Urinary bladder (tissue), 4 donors: Measurements from ENCODE around the gene XIRP1. TPM values are rescaled to one million over a fixed set of nuclear protein-coding genes. Genes with fewer than 3 reads are reported as not detected.

Experiments
- DNase-seq: peaks from one replicate; pipeline ENCODE4 v3.0.0-alpha.2; 2015; ENCODE audit errors: extremely low spot score
- H3K27ac ChIP-seq: one replicate; pipeline ENCODE4 v1.5.1; 2013; ENCODE audit warnings: low read depth, mild to moderate bottlenecking, moderate library complexity
- H3K36me3 ChIP-seq: one replicate; pipeline ENCODE4 v1.6.1; 2013; ENCODE audit warnings: mild to moderate bottlenecking, moderate library complexity; ENCODE audit not compliant: insufficient read depth
- H3K4me1 ChIP-seq: one replicate; pipeline ENCODE4 v1.6.1; 2013; ENCODE audit warnings: mild to moderate bottlenecking, moderate library complexity; ENCODE audit not compliant: insufficient read depth
- H3K4me3 ChIP-seq: one replicate; pipeline ENCODE4 v1.5.1; 2013; ENCODE audit warnings: low read depth, low read length
- WGBS: extraction: QIAGEN DNeasy Blood & Tissue Kit; methylation state at CpG from one replicate; pipeline ENCODE4 v1.1.7; 2013; 5-methylcytosine and 5-hydroxymethylcytosine counted together
- polyA plus RNA-seq: library from polyadenylated mRNA; stranded (reverse); fragments of 200-250 nt; gene quantifications from one replicate; pipeline ENCODE4 v1.2.3, GENCODE V29; 2013
- total RNA-seq: library from RNA; depleted of rRNA; stranded (reverse); fragments of >200 nt; gene quantifications from one replicate; pipeline ENCODE4 v1.2.3, GENCODE V29; 2014
- donor health status: healthy with polysubstance abuse.
- donor health status: healthy.

Gene XIRP1
- total and polyA plus RNA-seq, 2 donors = 0.03 to 1.1 TPM

DNA sequence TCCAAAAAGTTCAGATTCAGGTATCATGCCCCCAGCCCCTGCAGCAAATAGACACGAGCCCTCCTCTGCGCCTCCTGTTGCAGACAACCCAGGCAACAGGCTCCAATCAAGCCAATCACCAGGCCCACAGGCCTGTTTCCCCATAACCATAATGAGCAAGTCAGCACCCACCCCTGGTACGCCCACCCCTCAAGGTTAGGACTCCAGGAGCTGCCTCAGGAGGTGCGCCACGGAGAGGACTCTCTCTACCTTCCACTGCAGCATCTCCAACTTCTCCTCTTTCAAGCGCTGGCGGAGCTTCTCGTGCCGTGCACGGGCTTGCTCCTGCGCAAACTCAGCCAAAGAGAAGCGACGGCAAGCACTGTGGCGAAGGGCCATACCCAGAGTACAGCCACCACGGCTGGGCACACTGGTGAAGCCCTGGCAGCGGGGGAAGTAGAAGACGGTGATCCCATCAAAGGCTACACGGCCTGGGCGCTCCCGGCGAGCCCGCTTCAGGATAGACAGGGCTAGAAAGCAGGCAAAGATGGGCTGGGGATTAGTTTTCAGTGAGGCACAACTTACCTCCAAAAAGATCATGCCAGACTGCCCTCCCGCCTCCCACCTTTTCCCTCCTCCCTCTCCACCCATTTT, 47.5 kb downstream of the XIRP1 start:
- no peak overlapping the region for H3K27ac ChIP-seq
- H3K4me1 ChIP-seq = no peaks in the 10 kb centered on the region
- DNase-seq = no peak
- no peak overlapping the region for H3K4me3 ChIP-seq
- peaks cover 2% of the 10 kb centered on the region for H3K36me3 ChIP-seq
- 96% methylated on average over 23 of the region's 23 CpGs for WGBS

DNA sequence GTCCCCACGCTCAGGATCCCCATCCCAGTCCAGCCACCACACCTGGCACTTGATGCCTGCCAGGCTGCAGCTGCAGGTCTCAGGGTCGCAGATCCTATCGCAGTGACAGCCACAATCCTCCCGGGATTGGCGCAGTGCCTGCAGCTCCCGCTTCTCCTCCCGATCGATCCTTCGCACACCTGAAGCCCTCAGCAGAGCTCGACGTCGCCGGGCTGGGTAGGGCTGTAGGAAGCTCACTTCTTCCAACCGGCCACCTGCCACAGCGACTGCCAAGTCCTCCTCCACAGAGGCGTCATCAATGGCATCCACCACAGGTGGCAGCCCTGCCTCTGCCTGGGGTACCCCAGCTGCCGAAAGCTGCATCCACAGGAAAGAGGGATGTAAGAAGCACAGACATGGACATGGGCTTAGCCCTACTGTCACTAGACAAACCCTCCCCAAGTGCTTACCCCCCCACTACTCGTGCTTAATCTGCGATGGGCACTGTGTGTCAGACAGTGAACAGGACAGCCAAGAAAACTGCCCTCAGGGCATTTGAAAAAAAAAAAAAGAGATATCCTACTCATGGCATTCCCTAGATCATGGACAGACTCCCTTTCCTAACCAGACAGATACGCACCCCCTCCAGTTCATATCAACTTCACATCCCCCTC, 48.2 kb downstream of the XIRP1 start:
- Histone ChIP-seq H3K4me1 (no peaks in the 10 kb centered on the region), H3K36me3 (peaks cover 2% of the 10 kb centered on the region), H3K4me3 (no peak overlapping the region), H3K27ac (no peak overlapping the region)
- no peak for DNase-seq
- 87% methylated on average over 20 of the region's 20 CpGs for WGBS

DNA sequence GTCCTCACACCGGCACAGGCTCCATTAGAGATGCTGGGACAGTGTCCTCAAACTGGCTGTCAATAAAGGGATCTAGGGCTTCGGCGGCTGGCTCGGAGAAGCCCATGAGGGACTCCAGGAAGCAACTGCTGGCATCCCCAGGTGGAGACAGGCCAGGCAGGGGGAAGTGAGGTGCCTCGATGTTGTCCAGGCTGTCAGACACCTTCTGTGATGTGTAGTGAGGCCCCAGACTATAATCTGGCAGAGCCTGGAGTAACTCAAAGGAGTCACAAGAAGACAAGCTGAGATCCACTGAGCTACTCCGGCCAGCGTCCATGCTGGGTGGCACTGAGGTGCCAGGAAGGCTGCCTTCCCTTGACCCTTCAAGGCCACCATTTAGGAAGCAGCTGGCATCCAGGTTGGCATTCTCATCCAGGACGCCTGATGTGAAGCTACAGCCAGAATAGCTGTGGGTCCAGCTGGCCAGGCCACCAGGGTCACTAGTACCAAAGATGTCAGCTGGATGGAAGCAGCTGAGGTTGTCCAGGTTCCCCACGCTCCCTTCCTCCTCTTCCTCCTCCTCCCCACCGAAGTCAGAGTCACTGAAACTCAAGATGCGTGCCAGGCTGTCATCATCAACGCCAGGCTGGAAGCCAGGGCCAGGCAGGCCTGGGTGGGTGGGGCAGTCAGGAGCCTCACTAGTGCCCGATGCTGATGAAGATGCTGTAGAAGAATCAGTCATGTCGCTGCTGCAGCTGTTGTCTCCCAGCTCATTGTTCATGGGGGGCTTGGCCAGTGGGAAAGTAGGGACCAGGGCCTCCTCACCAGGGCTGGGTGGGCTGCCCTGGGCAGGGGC, 49.1 kb downstream of the XIRP1 start:
- Histone ChIP-seq H3K36me3 (peaks cover 2% of the 10 kb centered on the region), H3K27ac (no peak overlapping the region), H3K4me3 (no peak overlapping the region), H3K4me1 (no peaks in the 10 kb centered on the region)
- no peak for DNase-seq
- WGBS = 75% methylated on average over 14 of the region's 14 CpGs

- H3K4me3 ChIP-seq = no peak overlapping the region
- peak overlapping the region; percentile 78 for H3K27ac ChIP-seq
- H3K36me3 ChIP-seq = peaks cover 2% of the 10 kb centered on the region
- WGBS = 78% methylated on average over 5 of the region's 5 CpGs
- no peaks in the 10 kb centered on the region for H3K4me1 ChIP-seq
- no peak for DNase-seq
Observed at GRCh38 chr3:39142067-39142466, 50.3 kb downstream of the XIRP1 start.

DNA sequence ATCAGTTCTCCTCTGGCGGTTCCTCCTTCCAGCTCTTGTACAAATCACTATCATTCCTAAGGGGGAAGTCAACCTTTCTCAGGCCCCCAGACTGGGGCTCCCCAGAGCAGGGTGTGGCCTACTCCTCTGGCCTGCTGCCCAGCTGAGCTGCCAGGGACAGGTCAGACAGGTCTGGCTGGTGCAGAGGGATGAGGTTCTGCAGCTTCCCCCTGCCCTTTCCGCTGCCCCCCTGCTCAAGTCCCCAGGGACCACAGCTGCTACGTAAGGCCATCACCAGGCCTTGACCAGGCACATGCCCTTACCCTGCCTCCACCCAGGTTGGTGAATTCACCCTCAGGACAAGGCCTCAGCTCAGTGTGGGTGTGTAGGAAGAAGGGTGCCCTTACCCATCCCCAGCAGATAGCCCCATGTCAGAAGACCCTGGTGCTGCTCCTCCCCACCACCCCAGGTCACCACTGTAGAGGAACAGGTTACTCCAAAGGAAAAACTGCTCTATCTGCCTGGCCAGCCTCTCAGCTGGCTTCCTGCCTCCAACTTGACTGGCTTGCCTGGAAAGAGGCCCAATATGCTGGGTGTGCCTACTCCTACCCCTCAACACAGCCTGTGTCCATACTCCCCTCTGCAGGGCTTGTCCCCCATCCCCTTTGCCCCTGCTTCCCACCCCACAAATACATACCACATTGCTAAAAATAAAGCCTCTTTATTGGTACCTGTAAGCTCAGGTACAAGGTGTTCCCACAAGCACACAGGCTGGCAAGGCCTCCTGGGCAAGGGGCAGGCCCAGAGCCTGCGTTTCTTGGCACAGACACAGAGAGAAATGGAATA, 51.0 kb downstream of the XIRP1 start:
- H3K4me1 ChIP-seq = no peaks in the 10 kb centered on the region
- 41% methylated on average over 4 of the region's 4 CpGs for WGBS
- peaks cover 2% of the 10 kb centered on the region for H3K36me3 ChIP-seq
- H3K27ac ChIP-seq = peak overlapping the region; percentile 78
- no peak overlapping the region for H3K4me3 ChIP-seq
- DNase-seq = no peak

GRCh38 chr3:39140341-39140971, 51.9 kb downstream of the XIRP1 start:
- DNase-seq = no peak
- Histone ChIP-seq H3K4me3 (no peak overlapping the region), H3K27ac (no peak overlapping the region), H3K36me3 (peaks cover 2% of the 10 kb centered on the region), H3K4me1 (no peaks in the 10 kb centered on the region)
- 97% methylated on average over 2 of the region's 2 CpGs for WGBS

- H3K27ac ChIP-seq = no peak overlapping the region
- DNase-seq = no peak
Observed at GRCh38 chr3:39139442-39139841, 53.0 kb downstream of the XIRP1 start.

GRCh38 chr3:39138804-39139415, 53.5 kb downstream of the XIRP1 start:
- DNase-seq = no peak

More at GRCh38 chr3:39139442-39139841, 53.0 kb downstream of the XIRP1 start:
- Histone ChIP-seq H3K4me1 (no peaks in the 10 kb centered on the region), H3K36me3 (peaks cover 2% of the 10 kb centered on the region), H3K4me3 (no peak overlapping the region)
- 62% methylated on average over 2 of the region's 2 CpGs for WGBS

DNA sequence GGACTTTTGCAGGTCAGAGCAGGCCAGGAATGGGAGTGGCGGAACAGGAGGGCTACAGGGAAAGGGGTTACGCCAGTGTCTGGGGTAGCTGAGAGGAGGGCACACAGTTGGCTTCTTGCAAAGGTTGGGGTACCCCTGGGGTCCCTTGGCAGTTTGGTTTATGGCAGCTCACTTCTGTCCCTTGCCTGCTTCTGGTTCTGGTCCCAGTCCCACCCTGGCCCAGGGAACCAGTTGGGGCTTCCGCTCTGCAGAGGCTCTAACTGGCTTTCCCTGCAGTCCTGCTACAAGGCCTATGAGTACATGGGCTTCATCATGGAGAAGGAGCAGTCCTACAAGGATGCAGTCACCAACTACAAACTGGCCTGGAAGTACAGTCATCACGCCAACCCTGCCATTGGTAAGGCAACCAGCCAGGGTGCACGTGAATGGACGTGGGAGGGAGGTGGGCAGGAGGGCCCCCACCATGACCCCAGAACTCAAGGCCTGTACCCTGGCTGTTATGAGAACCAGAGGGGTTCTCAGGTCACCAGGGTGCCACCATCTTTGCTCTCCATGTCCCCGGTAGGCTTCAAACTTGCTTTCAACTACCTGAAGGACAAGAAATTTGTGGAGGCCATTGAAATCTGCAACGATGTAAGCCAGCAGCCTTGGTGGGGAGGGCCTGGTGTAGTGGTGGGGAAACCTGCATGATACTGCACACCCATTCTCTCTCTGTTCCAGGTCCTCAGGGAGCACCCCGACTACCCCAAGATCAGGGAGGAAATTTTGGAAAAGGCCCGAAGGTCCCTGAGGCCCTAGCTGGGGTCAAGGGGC, 54.2 kb downstream of the XIRP1 start:
- Histone ChIP-seq H3K27ac (no peak overlapping the region), H3K4me3 (no peak overlapping the region), H3K36me3 (no peaks in the 10 kb centered on the region), H3K4me1 (no peaks in the 10 kb centered on the region)
- DNase-seq = no peak
- WGBS = 90% methylated on average over 10 of the region's 10 CpGs

More at GRCh38 chr3:39138804-39139415, 53.5 kb downstream of the XIRP1 start:
- Histone ChIP-seq H3K4me3 (no peak overlapping the region), H3K36me3 (no peaks in the 10 kb centered on the region), H3K27ac (no peak overlapping the region), H3K4me1 (no peaks in the 10 kb centered on the region)
- 42% methylated on average over 7 of the region's 7 CpGs for WGBS

GRCh38 chr3:39137435-39137936, 54.9 kb downstream of the XIRP1 start:
- no peak overlapping the region for H3K4me3 ChIP-seq
- no peak overlapping the region for H3K27ac ChIP-seq
- no peak for DNase-seq
- no peaks in the 10 kb centered on the region for H3K36me3 ChIP-seq
- 93% methylated on average over 18 of the region's 18 CpGs for WGBS
- no peaks in the 10 kb centered on the region for H3K4me1 ChIP-seq

GRCh38 chr3:39136533-39137434, 55.6 kb downstream of the XIRP1 start:
- no peak overlapping the region for H3K27ac ChIP-seq
- 93% methylated on average over 21 of the region's 21 CpGs for WGBS
- no peaks in the 10 kb centered on the region for H3K36me3 ChIP-seq
- H3K4me1 ChIP-seq = no peaks in the 10 kb centered on the region
- no peak for DNase-seq
- H3K4me3 ChIP-seq = no peak overlapping the region
